Omental fat pad (tissue), 4 donors: ENCODE results near the gene FPR1. TPM values are rescaled to one million over a fixed set of nuclear protein-coding genes. Genes with fewer than 3 reads are reported as not detected.
A peak's percentile ranks its signal among the peaks of the same experiment; 100 is the strongest.

Experiments used
- ATAC-seq: fragments of 150-250 bp; one replicate; pipeline ENCODE4 v1.9.1; 2016; ENCODE audit warnings: mild to moderate bottlenecking, moderate library complexity; ENCODE audit not compliant: low FRiP score
- DNase-seq: peaks from one replicate; pipeline ENCODE4 v3.0.0-alpha.2; 2019; ENCODE audit warnings: low spot score
- CTCF ChIP-seq, 3 donors: fragments of 450-650 bp; IDR thresholded peaks; one replicate each; pipeline ENCODE4 v1.5.1; 2016 to 2017; ENCODE audit warnings: antibody characterized with exemption in 3 of 3, mild to moderate bottlenecking in 3 of 3, moderate library complexity in 2 of 3
- total RNA-seq, 4 donors: library from RNA; depleted of rRNA; stranded (reverse); fragments of >200 nt; gene quantifications; one replicate each; pipeline ENCODE4 v1.1.0, GENCODE V29; 2016

The FPR1 gene
- total RNA-seq: 10 to 100 TPM; 15.0 to 77.5 (median 56.5) TPM

- ATAC-seq (peak; percentile 60), DNase-seq (no peak)
- no peak for TF ChIP-seq CTCF (IDR thresholded peaks at IDR 0.05)
Observed at GRCh38 chr19:51751655-51752054, at the start of gene FPR1. Gene FPR1, minus strand, starts transcription at chr19:51751878. Its CDS starts 4,884 bp downstream, at chr19:51746994.

DNA sequence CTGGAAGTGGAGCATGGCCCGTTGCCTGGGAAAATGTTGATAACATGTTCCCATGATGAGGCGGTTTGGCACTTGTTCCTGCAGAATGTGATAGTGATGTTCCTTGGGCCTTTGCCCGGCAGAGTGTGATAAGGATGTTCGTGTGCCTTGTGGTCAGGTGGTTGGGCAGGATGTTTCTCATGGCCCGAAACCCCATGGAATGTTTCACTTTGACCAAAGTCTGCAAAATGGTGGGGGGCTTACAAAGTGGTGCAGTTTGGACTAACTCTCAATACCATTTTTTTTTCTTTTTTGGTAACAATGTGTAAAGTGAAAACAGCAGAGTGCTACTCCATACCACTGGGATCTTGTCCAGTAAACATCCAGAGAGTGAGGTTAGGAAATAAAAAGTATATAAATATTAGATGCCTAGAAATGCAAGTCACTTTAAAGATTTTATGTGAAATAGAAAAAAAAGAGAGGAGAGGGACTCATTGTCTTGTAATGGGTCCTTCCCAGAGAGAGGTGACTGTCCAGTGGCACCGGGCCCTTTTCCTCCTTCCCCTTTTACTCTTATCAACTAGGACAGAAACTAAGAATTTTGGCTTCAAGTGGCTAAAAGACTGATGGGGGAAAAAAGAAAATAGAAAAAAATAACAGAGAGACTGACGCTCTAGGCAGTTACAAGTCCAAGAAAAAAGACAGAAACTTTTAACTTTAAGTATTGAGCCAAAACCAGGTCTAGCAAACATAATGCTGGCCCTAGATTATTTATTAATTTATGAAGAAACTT, 49.0 kb upstream of the FPR1 start:
- ATAC-seq (peak; percentile 54), DNase-seq (peak; percentile 52)
- no peak for TF ChIP-seq CTCF (IDR thresholded peaks at IDR 0.05)

DNA sequence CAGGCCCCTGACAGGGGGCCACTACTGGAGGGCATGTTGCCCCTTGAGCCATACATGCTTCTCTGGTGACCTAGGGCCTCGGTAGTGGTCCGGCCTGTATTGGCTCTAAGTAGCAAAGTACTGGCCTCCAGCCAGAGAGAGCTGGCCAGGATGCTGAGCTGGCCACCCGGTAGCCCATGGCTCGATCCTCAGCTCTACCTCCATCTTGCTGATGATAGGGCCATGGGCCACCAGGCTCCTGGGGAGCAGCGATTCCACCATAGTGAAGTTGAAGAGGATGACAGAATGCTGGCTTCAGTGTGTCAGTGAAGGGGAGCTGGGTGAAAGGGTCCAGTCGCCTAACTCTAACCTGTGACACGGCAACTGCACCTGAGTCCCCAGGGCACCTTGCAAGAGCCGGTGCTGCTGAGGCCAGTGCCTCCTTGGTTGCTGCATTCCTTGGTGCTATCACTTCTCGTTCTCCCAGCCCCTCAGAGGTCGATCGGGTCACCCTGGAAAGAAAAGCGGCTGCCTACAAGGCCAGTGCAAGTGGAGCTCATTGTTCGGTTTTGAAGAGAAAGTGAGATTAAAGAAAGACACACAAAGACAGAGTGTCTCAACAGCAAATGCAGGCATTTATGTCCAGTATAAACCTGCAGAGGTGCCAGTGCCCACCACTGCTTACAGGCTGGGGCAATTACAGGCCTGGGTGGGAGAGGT, 48.2 kb upstream of the FPR1 start:
- no peak for DNase-seq
- ATAC-seq: peak; percentile 25
- TF ChIP-seq CTCF (IDR thresholded peaks at IDR 0.05): no peak

DNA sequence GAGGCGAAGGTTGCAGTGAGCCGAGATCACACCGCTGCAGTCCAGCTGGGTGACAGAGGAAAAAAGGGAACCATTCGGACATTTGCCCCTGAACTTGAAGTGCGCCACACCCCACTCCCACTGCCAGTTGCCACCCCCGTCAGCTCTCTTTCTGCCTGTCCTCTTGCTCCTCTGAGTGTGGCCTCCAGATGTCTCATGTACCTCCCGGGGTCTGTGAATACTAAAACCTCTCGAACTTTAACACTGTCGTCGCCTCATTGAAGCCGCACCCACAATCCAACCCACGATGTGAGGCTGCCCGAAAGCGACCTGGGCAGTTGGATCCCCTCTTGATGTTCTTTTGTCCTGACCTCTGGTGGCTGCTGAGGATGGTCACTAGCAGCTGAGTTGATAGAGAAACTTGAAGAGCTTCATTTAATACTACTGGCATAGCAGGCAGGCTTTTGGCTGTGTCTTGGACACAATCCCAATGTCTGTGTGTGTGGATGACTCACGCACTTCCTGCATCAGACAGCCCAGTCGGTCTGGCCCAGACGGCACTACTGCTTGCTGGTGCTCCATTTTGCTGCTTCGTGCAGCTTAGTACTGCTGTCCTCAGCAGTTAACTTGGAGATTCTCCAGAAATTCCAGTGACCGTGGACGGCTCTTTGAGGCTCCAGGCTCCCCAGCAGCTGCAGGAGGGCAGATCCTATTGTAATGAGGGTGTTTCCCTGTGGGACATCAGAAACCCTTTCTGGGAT, 47.5 kb upstream of the FPR1 start:
- peak; percentile 58 for DNase-seq
- TF ChIP-seq CTCF (IDR thresholded peaks at IDR 0.05): no peak
- ATAC-seq: peak; percentile 91

DNA sequence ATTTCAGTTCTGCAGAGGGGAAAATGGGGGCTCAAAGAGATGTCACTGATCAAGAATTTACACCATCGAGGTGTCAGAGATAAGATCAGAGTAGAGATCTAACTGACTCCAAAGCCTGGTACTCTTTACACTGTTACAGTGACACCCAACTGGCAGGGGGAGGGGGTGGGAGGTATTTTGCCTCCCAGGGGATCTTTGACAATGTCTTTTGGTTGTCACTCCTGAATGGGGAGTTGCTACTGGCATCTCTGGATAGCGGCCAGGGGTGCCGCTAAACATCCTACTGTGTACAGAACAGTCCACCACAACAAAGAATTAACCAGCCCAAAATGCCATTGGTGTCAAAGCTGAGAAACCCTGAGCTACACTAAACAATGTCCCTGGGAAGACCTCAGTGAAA, 46.4 kb upstream of the FPR1 start:
- ATAC-seq (no peak), DNase-seq (no peak)
- TF ChIP-seq CTCF (IDR thresholded peaks at IDR 0.05): no peak

DNA sequence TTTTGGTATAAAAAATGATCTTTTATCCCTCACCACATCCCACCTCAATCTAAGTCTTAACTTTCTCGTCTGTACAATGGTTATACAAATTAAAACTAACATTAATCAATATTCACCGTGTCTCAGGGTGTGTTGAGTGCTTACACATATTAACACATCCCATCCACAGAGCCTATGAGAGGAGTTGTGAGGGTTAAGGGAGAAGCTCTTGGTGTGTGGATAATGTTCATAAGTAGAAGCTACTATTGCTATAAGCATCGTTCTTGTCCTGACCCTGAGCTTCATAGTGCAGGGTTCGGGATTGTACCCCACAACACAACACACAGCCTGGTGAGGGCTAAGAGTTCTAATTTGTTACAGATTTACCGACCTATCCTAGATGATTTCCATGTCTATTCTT, 45.8 kb upstream of the FPR1 start:
- no peak for DNase-seq
- no peak for TF ChIP-seq CTCF (IDR thresholded peaks at IDR 0.05)
- ATAC-seq: no peak
